CD4-positive, alpha-beta T cell treated with Interferon gamma for 1 hour (primary cell): ENCODE measurements around the gene STK31.
"Not testable (repeated sequence)": the region's sequence is repeated elsewhere in the genome, so short reads cannot be mapped to it uniquely, and the experiment has no call there.

Experiments
- DNase-seq: peaks from one replicate; pipeline ENCODE4 v3.0.0-alpha.2; 2020

Gene STK31

GRCh38 chr7:23811540-23811939 lies 101.5 kb downstream of the STK31 start:
- DNase-seq = no peak

- DNase-seq = not testable (repeated sequence)
Measured at GRCh38 chr7:23828125-23828524, 118.1 kb downstream of the STK31 start.

GRCh38 chr7:23832733-23833132 lies 122.7 kb downstream of the STK31 start:
- DNase-seq = not testable (repeated sequence)

GRCh38 chr7:23833405-23833804 lies 123.4 kb downstream of the STK31 start:
- no peak for DNase-seq

- not testable (repeated sequence) for DNase-seq
Measured at GRCh38 chr7:23844837-23845236, 134.8 kb downstream of the STK31 start.

- DNase-seq = no peak
Measured at GRCh38 chr7:23852135-23852534, 142.1 kb downstream of the STK31 start.

- DNase-seq = no peak
Measured at GRCh38 chr7:23852988-23853387, 143.0 kb downstream of the STK31 start.

GRCh38 chr7:23863209-23863787 lies 153.3 kb downstream of the STK31 start:
- no peak for DNase-seq

GRCh38 chr7:23864973-23865372 lies 155.0 kb downstream of the STK31 start:
- no peak for DNase-seq

GRCh38 chr7:23873306-23873705 lies 163.3 kb downstream of the STK31 start:
- DNase-seq = no peak

- not testable (repeated sequence) for DNase-seq
Measured at GRCh38 chr7:23876526-23876925, 166.5 kb downstream of the STK31 start.
